Naive thymus-derived CD4-positive, alpha-beta T cell (primary cell): ENCODE measurements around the gene IGSF6. TPM values are rescaled to one million over a fixed set of nuclear protein-coding genes. Genes with fewer than 3 reads are reported as not detected.

Source experiments
- ATAC-seq: fragments of 150-1000 bp; cut with Tn5 transposase; 2 replicates; pipeline ENCODE4 v1.10.0; 2021; ENCODE audit warnings: mild to moderate bottlenecking, moderate library complexity
- CTCF ChIA-PET: fragments of 350-600 bp; sonication (Branson Sonifier 250); formaldehyde crosslinking; loops from one replicate; lab custom pipeline; 2021; ENCODE audit warnings: antibody characterized with exemption; lab: Charles Lee
- POLR2A ChIA-PET: fragments of 350-600 bp; sonication (Branson Sonifier 250); formaldehyde crosslinking; loops from one replicate; lab custom pipeline; 2021; ENCODE audit warnings: antibody characterized with exemption, inconsistent platforms; lab: Charles Lee
- DNase-seq, 9 donors: peaks; one replicate each; pipeline versions ENCODE4 v3.0.0 to v3.0.0-alpha.2; 2020 to 2022; ENCODE audit warnings: mixed read lengths in 1 of 9
- H3K27ac ChIP-seq: one replicate; pipeline ENCODE4 v1.7.0; 2013; ENCODE audit warnings: mild to moderate bottlenecking, low read depth, low read length, moderate library complexity
- H3K27me3 ChIP-seq, 2 donors: one replicate each; pipeline ENCODE4 v1.7.0; 2013; ENCODE audit warnings: low read length in 2 of 2, mild to moderate bottlenecking in 2 of 2, moderate library complexity in 2 of 2; ENCODE audit not compliant: control insufficient read depth in 2 of 2, insufficient read depth in 2 of 2
- H3K36me3 ChIP-seq, 3 experiments: 1 replicate in 2 of 3; 2 replicates in 1 of 3; pipeline ENCODE4 v1.7.0; 2013; ENCODE audit warnings: low read length in 3 of 3, mild to moderate bottlenecking in 3 of 3, moderate library complexity in 1 of 3; ENCODE audit not compliant: insufficient read depth in 3 of 3, control insufficient read depth in 2 of 3
- H3K4me1 ChIP-seq, 2 donors: one replicate each; pipeline ENCODE4 v1.7.0; 2013; ENCODE audit warnings: low read length in 2 of 2, mild to moderate bottlenecking in 2 of 2, moderate library complexity in 1 of 2; ENCODE audit not compliant: control insufficient read depth in 2 of 2, insufficient read depth in 2 of 2
- H3K4me3 ChIP-seq: 2 replicates; pipeline ENCODE4 v1.7.0; 2013; ENCODE audit warnings: mild to moderate bottlenecking, low read length
- H3K9me3 ChIP-seq, 3 experiments: 1 replicate in 2 of 3; 2 replicates in 1 of 3; pipeline ENCODE4 v1.7.0; 2013; ENCODE audit warnings: low read length in 3 of 3; ENCODE audit not compliant: control insufficient read depth in 2 of 3
- H3K27ac Mint-ChIP-seq, 9 donors: one replicate each; pipeline ENCODE4 v1.8.0; 2020 to 2022; ENCODE audit warnings: mixed read lengths in 9 of 9, mild to moderate bottlenecking in 8 of 9, moderate library complexity in 5 of 9, inconsistent platforms in 2 of 9
- H3K27me3 Mint-ChIP-seq, 5 donors: one replicate each; pipeline ENCODE4 v1.8.0; 2021 to 2022; ENCODE audit warnings: mixed read lengths in 5 of 5, mild to moderate bottlenecking in 1 of 5
- H3K36me3 Mint-ChIP-seq, 5 donors: one replicate each; pipeline ENCODE4 v1.8.0; 2020 to 2022; ENCODE audit warnings: mixed read lengths in 5 of 5, mild to moderate bottlenecking in 3 of 5, inconsistent platforms in 1 of 5
- H3K4me1 Mint-ChIP-seq, 7 donors: one replicate each; pipeline ENCODE4 v1.8.0; 2020 to 2022; ENCODE audit warnings: mixed read lengths in 7 of 7, mild to moderate bottlenecking in 3 of 7, inconsistent platforms in 1 of 7
- H3K4me3 Mint-ChIP-seq, 10 donors: one replicate each; pipeline ENCODE4 v1.8.0; 2020 to 2022; ENCODE audit warnings: mild to moderate bottlenecking in 10 of 10, mixed read lengths in 10 of 10, moderate library complexity in 6 of 10, inconsistent platforms in 2 of 10
- H3K9me3 Mint-ChIP-seq, 11 donors: one replicate each; pipeline ENCODE4 v1.8.0; 2020 to 2022; ENCODE audit warnings: mixed read lengths in 11 of 11, mild to moderate bottlenecking in 4 of 11, inconsistent platforms in 1 of 11, moderate library complexity in 1 of 11
- intact Hi-C, 2 donors: fragments of 100-400 bp; cut with micrococcal nuclease; formaldehyde crosslinking; loops; one replicate each; pipeline ENCODE4 v1.15.1; 2023
- polyA plus RNA-seq, 2 donors: library from polyadenylated mRNA; unstranded; fragments of 300-500 nt; fragmentation: Illumina TruSeq; gene quantifications; one replicate each; pipeline ENCODE4 v1.2.3, GENCODE V29; 2021
- total RNA-seq, 6 experiments: library from RNA in 5 of 6; stranded (reverse) in 5 of 6; gene quantifications; 1 replicate in 5 of 6; 2 replicates in 1 of 6; pipeline ENCODE4 v1.2.3 and lab custom pipeline; 2021 to 2026

The IGSF6 gene
- total and polyA plus RNA-seq, 7 experiments from 2014 or later, result 0.33 to 25.7 (median 2.3) TPM

DNA sequence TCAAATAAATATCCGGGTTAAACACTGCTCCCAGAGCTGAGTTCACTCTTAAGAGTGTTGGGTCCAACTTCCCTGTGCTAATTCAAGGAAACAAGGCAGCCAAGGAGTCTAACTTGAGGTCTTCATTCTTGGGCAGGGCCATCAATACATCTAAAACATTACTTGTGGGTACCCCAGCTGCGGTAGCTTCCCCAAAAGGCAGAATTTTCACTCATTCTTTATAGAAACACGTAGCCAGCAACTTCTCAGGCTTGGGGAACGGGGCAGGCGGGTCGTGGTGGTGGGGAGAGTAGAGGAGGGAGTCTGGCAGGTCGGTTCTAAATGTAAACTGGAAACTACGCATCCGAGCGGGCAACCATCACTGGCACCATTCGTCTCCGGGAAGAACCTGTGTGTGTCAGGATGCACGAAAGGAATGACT, 53.7 kb downstream of the IGSF6 start:
- peak overlapping the region; percentile 83 to 94 (median 92) for H3K4me3 Mint-ChIP-seq
- peaks cover 0 to 4% (median 0%) of the 10 kb centered on the region in 5 donors for H3K36me3 Mint-ChIP-seq
- peaks cover 21 to 32% of the 10 kb centered on the region in 2 donors for H3K4me1 ChIP-seq
- ATAC-seq, result peak; percentile 0
- ChIA-PET CTCF (interaction anchor here (0.8 kb wide), 1 partner anchor 44 kb away, joined by 3 read pairs; no protein-coding TSS in a partner anchor), POLR2A (interaction anchor here (1.0 to 4.8 kb wide), 9 partner anchors 12 to 78 kb away, joined by 3 to 35 read pairs (median 4); no protein-coding TSS in a partner anchor)
- no peaks in the 10 kb centered on the region for H3K27me3 ChIP-seq
- H3K27ac Mint-ChIP-seq, result peak overlapping the region; percentile 86 to 99 (median 94)
- H3K27ac ChIP-seq, result peak overlapping the region; percentile 91
- peaks cover 0 to 2% (median 0%) of the 10 kb centered on the region in 11 donors for H3K9me3 Mint-ChIP-seq
- no peaks in the 10 kb centered on the region for H3K27me3 Mint-ChIP-seq
- no peaks in the 10 kb centered on the region for H3K9me3 ChIP-seq
- peak overlapping the region; percentile 82 for H3K4me3 ChIP-seq
- no peaks in the 10 kb centered on the region for H3K36me3 ChIP-seq
- peaks cover 39 to 62% (median 47%) of the 10 kb centered on the region in 7 donors for H3K4me1 Mint-ChIP-seq
- DNase-seq, result peak in 1 of 9 donors; percentile 9
- intact Hi-C loops, result loop anchor here (1.0 to 2.0 kb wide), 8 partner anchors 14 to 698 kb away; partner anchors contain the start of genes POLR3E (in 1 of the 2) and UQCRC2 (in 1 of the 2)

DNA sequence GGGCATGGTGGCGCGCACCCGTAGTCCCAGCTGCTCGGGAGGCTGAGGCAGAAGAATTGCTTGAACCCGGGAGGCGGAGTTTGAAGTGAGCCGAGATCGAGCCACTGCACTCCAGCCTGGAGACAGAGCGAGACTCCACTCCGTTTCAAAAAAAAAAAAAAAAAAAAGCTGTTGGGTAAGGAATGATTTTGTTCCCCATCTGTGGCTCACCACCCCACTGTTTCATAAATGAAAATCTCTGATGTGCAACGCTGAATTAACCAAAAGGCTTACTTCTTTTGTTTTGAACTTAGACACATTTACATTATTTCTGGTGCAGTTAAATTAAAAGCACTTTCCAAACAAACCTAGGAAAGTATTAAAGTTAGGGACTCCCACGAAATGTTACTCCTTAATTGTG, 54.2 kb downstream of the IGSF6 start:
- ChIA-PET CTCF (interaction anchor here (0.8 kb wide), 2 partner anchors 40 to 44 kb away, joined by 3 to 4 read pairs; no protein-coding TSS in a partner anchor), POLR2A (interaction anchor here (0.6 to 4.8 kb wide), 11 partner anchors 12 to 596 kb away, joined by 3 to 35 read pairs (median 4); no protein-coding TSS in a partner anchor)
- H3K27ac Mint-ChIP-seq, result peak overlapping the region; percentile 86 to 100 (median 96)
- peak overlapping the region; percentile 83 to 94 (median 92) for H3K4me3 Mint-ChIP-seq
- Histone ChIP-seq H3K4me1 (peaks cover 21 to 32% of the 10 kb centered on the region in 2 donors), H3K27me3 (no peaks in the 10 kb centered on the region), H3K27ac (peak overlapping the region; percentile 91), H3K36me3 (no peaks in the 10 kb centered on the region), H3K4me3 (peak overlapping the region; percentile 82), H3K9me3 (no peaks in the 10 kb centered on the region)
- intact Hi-C loops, result loop anchor here (1.0 to 2.0 kb wide), 3 partner anchors 13 to 699 kb away; partner anchors contain the start of gene POLR3E (in 1 of the 2)
- ATAC-seq (no peak), DNase-seq (no peak)
- H3K9me3 Mint-ChIP-seq, result peaks cover 0 to 2% (median 0%) of the 10 kb centered on the region in 11 donors
- peaks cover 38 to 57% (median 45%) of the 10 kb centered on the region in 7 donors for H3K4me1 Mint-ChIP-seq
- peaks cover 0 to 4% (median 0%) of the 10 kb centered on the region in 5 donors for H3K36me3 Mint-ChIP-seq
- H3K27me3 Mint-ChIP-seq, result peaks cover 0 to 4% (median 0%) of the 10 kb centered on the region in 5 donors

GRCh38 chr16:21597561-21598030, 54.8 kb downstream of the IGSF6 start:
- Histone ChIP-seq H3K27ac (peak overlapping the region; percentile 91), H3K27me3 (no peaks in the 10 kb centered on the region), H3K4me3 (no peak overlapping the region), H3K4me1 (peaks cover 21 to 32% of the 10 kb centered on the region in 2 donors), H3K36me3 (no peaks in the 10 kb centered on the region), H3K9me3 (no peaks in the 10 kb centered on the region)
- H3K27ac Mint-ChIP-seq, result peak overlapping the region; percentile 86 to 100 (median 93)
- ATAC-seq (no peak), DNase-seq (peak in 6 of 9 donors; percentile 28 to 62 (median 48))
- peaks cover 0 to 5% (median 0%) of the 10 kb centered on the region in 5 donors for H3K27me3 Mint-ChIP-seq
- POLR2A ChIA-PET, result interaction anchor here (0.6 to 4.8 kb wide), 13 partner anchors 11 to 596 kb away, joined by 3 to 35 read pairs (median 4); no protein-coding TSS in a partner anchor
- H3K4me1 Mint-ChIP-seq, result peaks cover 36 to 52% (median 44%) of the 10 kb centered on the region in 7 donors
- CTCF ChIA-PET, result interaction anchor here (0.8 to 1.3 kb wide), 2 partner anchors 13 to 41 kb away, joined by 3 to 4 read pairs; no protein-coding TSS in a partner anchor
- H3K36me3 Mint-ChIP-seq, result peaks cover 0 to 4% (median 0%) of the 10 kb centered on the region in 5 donors
- H3K9me3 Mint-ChIP-seq, result peaks cover 0 to 2% (median 0%) of the 10 kb centered on the region in 11 donors
- peak overlapping the region; percentile 74 to 94 (median 92) for H3K4me3 Mint-ChIP-seq
- intact Hi-C loops, result loop anchor here (1.0 to 2.0 kb wide), 3 partner anchors 13 to 699 kb away; partner anchors contain the start of gene POLR3E (in 1 of the 2)

DNA sequence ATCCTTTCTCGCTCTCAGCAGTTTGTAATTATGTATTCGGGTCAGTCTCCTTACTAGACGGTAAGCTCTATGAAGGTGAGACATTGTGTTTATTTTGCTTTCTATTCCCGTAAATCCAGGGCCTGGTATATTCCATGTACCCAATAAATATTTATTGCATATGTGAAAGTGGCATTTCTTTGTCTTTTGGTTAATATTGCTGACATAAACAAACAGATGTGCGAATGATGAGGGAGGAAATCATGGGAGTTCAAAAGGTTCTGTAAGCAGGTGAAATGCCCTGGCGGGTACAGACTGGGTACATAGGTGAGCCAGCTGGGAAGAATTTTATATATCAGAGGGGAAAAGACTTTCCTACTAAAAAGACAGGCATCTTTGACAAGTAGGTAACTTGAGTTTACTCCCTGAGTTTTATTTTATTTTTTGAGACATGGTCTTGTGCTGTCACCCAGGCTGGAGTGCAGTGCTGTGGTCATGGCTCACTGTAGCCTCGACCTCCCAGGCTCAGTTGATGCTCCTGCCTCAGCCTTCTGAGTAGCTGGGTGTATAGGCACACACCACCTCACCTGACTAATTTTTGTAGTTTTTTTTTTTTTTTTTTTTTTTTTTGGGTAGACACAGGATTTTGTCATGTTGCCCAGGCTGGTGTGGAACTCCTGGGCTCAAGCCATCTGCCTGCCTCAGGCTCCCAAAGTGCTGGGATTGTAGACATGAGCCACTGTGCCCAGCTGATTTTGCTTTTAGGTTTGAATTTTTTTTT, 58.7 kb downstream of the IGSF6 start:
- ChIA-PET CTCF (interaction anchor here (0.8 to 2.2 kb wide), 5 partner anchors 9 to 114 kb away, joined by 3 to 9 read pairs (median 3); no protein-coding TSS in a partner anchor), POLR2A (interaction anchor here (0.6 to 1.2 kb wide), 4 partner anchors 45 to 1910 kb away, joined by 3 to 4 read pairs (median 3); no protein-coding TSS in a partner anchor)
- Mint-ChIP-seq H3K36me3 (peaks cover 0 to 4% (median 0%) of the 10 kb centered on the region in 5 donors), H3K9me3 (peaks cover 0 to 2% (median 0%) of the 10 kb centered on the region in 11 donors), H3K27ac (peak overlapping the region in 1 of 9 donors; percentile 47), H3K4me3 (no peak overlapping the region), H3K4me1 (peaks cover 17 to 22% (median 21%) of the 10 kb centered on the region in 7 donors), H3K27me3 (peaks cover 0 to 8% (median 0%) of the 10 kb centered on the region in 5 donors)
- Histone ChIP-seq H3K27me3 (no peaks in the 10 kb centered on the region), H3K9me3 (no peaks in the 10 kb centered on the region), H3K36me3 (no peaks in the 10 kb centered on the region), H3K4me1 (peaks cover 7 to 19% of the 10 kb centered on the region in 2 donors), H3K4me3 (no peak overlapping the region), H3K27ac (no peak overlapping the region)
- no peak for DNase-seq
- ATAC-seq, result no peak
- intact Hi-C loops, result no loop called here

DNA sequence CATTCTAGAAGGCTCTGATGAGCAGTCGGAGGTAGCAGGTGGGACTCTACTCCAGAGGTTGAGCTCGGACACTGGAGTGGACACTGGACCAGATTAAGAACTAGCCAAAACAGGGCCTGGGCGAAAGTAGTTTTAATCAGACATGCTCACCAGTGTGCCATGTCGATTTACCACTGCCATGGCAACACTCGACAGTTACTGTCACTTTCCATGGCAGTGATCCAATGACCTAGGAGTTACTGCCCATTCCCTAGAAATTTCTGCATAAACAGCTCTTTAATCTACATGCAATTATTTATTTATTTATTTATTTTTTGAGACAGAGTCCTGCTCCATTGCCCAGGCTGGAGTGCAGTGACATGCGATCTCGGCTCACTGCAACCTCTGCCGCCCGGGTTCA, 60.2 kb downstream of the IGSF6 start:
- H3K27ac ChIP-seq, result no peak overlapping the region
- intact Hi-C loops, result no loop called here
- H3K27me3 ChIP-seq, result no peaks in the 10 kb centered on the region
- no peaks in the 10 kb centered on the region for H3K36me3 Mint-ChIP-seq
- CTCF ChIA-PET, result interaction anchor here (1.7 to 2.2 kb wide), 2 partner anchors 11 to 48 kb away, joined by 5 to 9 read pairs; no protein-coding TSS in a partner anchor
- H3K36me3 ChIP-seq, result no peaks in the 10 kb centered on the region
- H3K27me3 Mint-ChIP-seq, result peaks cover 0 to 10% (median 0%) of the 10 kb centered on the region in 5 donors
- H3K4me3 ChIP-seq, result no peak overlapping the region
- DNase-seq (no peak), ATAC-seq (no peak)
- H3K4me3 Mint-ChIP-seq, result no peak overlapping the region
- no peaks in the 10 kb centered on the region for H3K9me3 Mint-ChIP-seq
- H3K27ac Mint-ChIP-seq, result no peak overlapping the region
- peaks cover 4 to 7% (median 7%) of the 10 kb centered on the region in 7 donors for H3K4me1 Mint-ChIP-seq
- POLR2A ChIA-PET, result no interaction called here
- peaks cover 0 to 3% of the 10 kb centered on the region in 2 donors for H3K4me1 ChIP-seq
- no peaks in the 10 kb centered on the region for H3K9me3 ChIP-seq

GRCh38 chr16:21590796-21591195, 61.6 kb downstream of the IGSF6 start:
- Mint-ChIP-seq H3K4me1 (peaks cover 0 to 4% (median 0%) of the 10 kb centered on the region in 7 donors), H3K9me3 (no peaks in the 10 kb centered on the region), H3K4me3 (no peak overlapping the region), H3K27me3 (peaks cover 0 to 10% (median 0%) of the 10 kb centered on the region in 5 donors), H3K27ac (no peak overlapping the region), H3K36me3 (no peaks in the 10 kb centered on the region)
- Histone ChIP-seq H3K27ac (no peak overlapping the region), H3K36me3 (no peaks in the 10 kb centered on the region), H3K27me3 (no peaks in the 10 kb centered on the region), H3K4me1 (no peaks in the 10 kb centered on the region), H3K4me3 (no peak overlapping the region), H3K9me3 (no peaks in the 10 kb centered on the region)
- no peak for ATAC-seq
- ChIA-PET POLR2A (no interaction called here), CTCF (interaction anchor here (1.1 kb wide), 1 partner anchor 10 kb away, joined by 3 read pairs; no protein-coding TSS in a partner anchor)
- no peak for DNase-seq
- intact Hi-C loops, result no loop called here
